ENCODE results near the gene ZSCAN10.
A peak's percentile ranks its signal among the peaks of the same experiment; 100 is the strongest.

DNA sequence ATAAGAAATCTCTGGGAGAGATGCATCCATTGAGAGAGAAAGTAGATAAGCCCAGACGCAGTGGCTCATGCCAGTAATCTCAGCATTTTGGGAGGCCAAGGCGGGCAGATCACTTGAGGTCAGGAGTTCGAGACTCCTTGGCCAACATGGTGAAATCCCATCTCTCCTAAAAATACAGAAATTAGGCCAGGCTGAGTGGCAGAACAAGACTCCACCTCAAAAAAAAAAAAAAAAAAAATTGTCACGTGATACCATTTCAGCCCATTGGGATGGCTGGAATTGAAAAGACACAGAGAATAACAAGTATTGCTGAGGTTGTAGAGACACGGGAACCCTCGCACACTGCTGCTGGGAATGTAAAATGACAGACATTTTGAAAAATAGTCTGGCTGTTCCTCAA is 36.5 kb downstream of the ZSCAN10 start:
- TF ChIP-seq TEAD4 (IDR thresholded peaks at IDR 0.05): no peak
- TF ChIP-seq RAD21 (IDR thresholded peaks at IDR 0.05; ENCODE audit: low read depth): no peak
- no peak for TF ChIP-seq EP300 (IDR thresholded peaks at IDR 0.05; ENCODE audit: borderline replicate concordance)
- no peak for TF ChIP-seq TCF12 (IDR thresholded peaks at IDR 0.05; ENCODE audit: low read depth)
- TF ChIP-seq, protein P1, sequence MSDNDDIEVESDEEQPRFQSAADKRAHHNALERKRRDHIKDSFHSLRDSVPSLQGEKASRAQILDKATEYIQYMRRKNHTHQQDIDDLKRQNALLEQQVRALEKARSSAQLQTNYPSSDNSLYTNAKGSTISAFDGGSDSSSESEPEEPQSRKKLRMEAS (IDR thresholded peaks at IDR 0.05): no peak
- TF ChIP-seq, protein P2, sequence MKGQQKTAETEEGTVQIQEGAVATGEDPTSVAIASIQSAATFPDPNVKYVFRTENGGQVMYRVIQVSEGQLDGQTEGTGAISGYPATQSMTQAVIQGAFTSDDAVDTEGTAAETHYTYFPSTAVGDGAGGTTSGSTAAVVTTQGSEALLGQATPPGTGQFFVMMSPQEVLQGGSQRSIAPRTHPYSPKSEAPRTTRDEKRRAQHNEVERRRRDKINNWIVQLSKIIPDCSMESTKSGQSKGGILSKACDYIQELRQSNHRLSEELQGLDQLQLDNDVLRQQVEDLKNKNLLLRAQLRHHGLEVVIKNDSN (IDR thresholded peaks at IDR 0.05): peak; percentile 56
- TF ChIP-seq EGR1 (IDR thresholded peaks at IDR 0.05): no peak
- TF ChIP-seq, protein P3, sequence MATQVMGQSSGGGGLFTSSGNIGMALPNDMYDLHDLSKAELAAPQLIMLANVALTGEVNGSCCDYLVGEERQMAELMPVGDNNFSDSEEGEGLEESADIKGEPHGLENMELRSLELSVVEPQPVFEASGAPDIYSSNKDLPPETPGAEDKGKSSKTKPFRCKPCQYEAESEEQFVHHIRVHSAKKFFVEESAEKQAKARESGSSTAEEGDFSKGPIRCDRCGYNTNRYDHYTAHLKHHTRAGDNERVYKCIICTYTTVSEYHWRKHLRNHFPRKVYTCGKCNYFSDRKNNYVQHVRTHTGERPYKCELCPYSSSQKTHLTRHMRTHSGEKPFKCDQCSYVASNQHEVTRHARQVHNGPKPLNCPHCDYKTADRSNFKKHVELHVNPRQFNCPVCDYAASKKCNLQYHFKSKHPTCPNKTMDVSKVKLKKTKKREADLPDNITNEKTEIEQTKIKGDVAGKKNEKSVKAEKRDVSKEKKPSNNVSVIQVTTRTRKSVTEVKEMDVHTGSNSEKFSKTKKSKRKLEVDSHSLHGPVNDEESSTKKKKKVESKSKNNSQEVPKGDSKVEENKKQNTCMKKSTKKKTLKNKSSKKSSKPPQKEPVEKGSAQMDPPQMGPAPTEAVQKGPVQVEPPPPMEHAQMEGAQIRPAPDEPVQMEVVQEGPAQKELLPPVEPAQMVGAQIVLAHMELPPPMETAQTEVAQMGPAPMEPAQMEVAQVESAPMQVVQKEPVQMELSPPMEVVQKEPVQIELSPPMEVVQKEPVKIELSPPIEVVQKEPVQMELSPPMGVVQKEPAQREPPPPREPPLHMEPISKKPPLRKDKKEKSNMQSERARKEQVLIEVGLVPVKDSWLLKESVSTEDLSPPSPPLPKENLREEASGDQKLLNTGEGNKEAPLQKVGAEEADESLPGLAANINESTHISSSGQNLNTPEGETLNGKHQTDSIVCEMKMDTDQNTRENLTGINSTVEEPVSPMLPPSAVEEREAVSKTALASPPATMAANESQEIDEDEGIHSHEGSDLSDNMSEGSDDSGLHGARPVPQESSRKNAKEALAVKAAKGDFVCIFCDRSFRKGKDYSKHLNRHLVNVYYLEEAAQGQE (IDR thresholded peaks at IDR 0.05; ENCODE audit: low read depth): no peak
- no peak for TF ChIP-seq TAF1 (IDR thresholded peaks at IDR 0.05; ENCODE audit: low read depth)
- no peak for TF ChIP-seq CREB1 (IDR thresholded peaks at IDR 0.05; ENCODE audit: low read depth)
- TF ChIP-seq NFIC (IDR thresholded peaks at IDR 0.05): no peak
- no peak for TF ChIP-seq CEBPB (IDR thresholded peaks at IDR 0.05)
- no peak for TF ChIP-seq ZBTB7A (IDR thresholded peaks at IDR 0.05; ENCODE audit: low read depth)
